Measurements from ENCODE around the gene CDC25C. TPM values are rescaled to one million over a fixed set of nuclear protein-coding genes. Genes with fewer than 3 reads are reported as not detected.

Gene CDC25C
- 13.0 and 19.0 TPM in 2 replicates for total RNA-seq

DNA sequence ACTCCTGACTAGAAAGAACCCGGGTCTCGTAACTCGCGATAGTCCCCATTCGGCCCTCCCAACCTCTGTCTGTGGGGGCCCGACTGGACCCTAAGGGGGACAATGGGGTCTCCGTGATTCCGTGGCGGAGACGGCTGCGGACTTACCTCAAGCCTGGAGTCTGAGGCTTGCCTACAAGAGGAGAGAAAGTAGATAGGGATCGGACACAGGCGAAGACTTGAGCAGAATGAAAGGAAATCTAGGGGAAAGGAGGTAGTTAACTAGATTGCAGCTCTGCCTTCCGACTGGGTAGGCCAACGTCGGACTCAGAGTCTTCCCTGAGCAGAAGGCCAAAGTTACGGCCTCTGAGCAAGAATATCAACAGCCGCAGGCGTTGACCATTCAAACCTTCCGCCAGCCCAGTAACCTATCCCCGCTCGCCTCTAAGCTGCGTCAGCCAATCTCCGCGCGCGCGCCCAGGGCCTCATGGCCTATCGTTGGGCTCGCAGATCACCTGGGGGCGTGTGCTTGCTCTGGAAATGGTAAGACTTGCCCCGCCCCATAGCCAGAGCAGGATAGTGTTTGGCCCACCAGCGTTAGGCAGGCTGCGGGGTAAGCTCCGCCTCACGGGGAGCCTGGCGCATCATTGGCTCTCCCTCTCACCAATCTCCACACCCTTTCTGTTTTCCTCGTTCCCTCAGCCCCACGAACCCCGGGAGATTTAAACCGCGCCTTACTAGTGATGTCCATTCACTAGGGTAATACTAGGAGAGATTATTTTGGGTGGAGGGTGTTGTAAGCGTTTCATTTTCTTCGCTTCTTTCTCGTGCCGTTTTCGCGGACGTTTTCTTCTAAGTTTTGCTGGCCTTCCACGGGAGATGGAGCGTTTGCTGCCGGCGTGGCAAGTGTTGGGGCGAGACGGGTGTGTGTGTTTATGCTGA, at the start of gene CDC25C:
Gene CDC25C, minus strand, starts transcription at position 356 of the 920 bp plus-strand sequence. CDS start 624 bp downstream, outside the sequence.

DNA sequence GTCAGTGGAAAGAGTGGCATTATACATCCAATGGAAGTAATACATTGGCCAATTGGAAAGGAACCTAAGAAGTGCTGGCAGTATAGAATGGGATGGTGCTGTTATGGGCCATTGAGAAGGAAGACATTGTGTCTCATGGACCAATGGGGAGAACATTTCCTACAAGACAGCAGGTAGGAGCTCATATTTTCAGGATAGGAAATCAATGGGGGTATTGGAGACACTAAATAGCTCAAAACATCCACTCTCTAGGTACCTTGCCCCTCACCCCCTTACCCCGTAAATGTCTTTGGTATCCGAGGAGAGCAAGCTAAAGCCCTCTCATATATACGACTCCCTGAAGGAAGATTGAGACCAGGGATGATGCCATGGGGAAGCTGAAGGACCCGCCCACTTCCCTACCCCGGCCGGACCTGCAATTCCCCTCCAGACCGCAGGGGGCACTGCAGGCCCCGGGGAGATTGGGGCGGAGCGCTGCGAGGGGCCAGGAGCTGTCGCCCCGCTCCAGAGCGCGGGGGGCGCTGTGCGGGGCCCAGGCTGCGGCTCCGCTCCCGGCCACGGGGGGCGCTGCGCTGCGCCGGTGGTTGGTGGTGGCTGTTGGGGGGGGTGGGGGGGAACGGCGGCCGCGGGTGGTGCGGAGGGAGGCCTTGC, 20.6 kb upstream of the CDC25C start, which contains the start of gene KDM3B:
Gene KDM3B, plus strand, starts transcription at position 615 of the 651 bp plus-strand sequence. CDS start 111 bp downstream, outside the sequence.

DNA sequence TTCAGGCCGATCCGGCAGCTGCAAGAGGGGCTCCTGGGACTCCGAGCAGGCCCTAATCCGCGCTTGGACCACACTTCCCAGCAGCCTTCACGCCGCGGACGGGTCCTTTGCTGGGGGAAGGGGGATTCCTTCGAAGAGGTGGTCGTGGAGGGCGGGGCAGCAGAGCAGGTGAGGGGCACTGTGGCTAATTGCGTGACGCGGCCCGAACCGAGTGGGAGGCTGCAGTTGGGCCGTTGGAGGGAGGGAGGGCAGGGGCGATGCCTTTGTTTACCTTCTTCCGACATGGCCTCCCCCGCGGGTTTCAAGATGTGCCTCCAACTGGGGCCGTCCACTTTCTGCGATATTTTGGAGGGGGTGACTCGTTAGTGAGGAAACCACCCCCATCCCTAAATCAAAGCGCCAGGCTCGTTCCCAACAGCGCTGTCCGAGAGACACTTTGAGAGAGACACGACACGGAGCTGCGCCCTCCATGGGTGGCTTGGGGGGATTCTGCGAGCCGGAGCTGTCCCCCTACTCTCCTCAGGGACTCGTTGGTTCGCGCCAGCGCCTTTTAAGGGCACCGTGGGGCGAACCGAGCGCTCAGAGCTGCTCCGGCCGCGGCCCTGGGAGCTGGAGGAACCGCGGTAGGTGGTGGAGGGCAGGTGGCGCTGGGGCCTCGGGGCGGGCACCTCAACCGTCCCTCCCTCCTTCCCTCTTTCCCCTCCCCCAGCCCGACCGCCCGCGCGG, 6.2 kb upstream of the CDC25C start, which contains the start of gene FAM53C:
Gene FAM53C, plus strand, starts transcription at position 582 of the 726 bp plus-strand sequence. CDS start 3,070 bp downstream, outside the sequence.

DNA sequence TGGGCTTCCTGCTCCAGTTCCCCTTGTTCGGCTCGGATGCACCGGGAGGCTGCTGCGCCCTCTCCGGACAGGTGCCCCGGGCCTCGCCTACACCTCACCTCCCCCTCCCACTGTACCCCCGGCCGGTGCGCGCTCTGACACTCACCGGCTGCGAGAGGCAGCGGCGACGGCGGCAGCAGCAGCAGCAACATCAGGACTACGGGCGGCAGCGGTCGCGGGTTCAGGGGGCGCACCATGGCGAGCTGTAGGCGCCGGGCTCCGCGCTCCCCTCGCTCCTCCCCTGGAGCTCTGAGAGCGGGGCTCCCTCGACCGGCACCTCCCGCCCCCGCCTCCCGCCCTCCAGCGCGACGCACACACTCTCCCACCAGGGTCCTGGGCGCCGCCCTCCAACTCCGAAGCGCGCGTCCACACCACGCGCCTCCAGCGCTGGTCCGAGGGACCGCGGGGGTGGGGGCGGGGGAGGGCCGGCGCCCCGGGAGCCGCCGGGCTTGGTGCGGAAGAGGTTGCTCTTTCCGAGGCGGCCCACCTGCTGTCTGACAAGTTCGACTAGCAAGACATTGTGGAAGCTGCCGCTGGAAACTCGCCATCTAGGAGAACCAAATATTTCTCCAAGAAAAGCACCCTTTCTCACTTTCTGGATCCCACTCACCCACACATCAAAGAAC, 57.3 kb downstream of the CDC25C start, which contains the start of gene GFRA3:
Gene GFRA3, minus strand, starts transcription at position 433 of the 665 bp plus-strand sequence. Its CDS starts 197 bp downstream, at position 236.

Other genes starting within 250 kb of the CDC25C start
- gene WNT8A, start 247.8 kb downstream of the CDC25C start, total RNA-seq = not detected in 2 replicates
- 1.1 and 1.6 TPM in 2 replicates for gene NME5, start 192.4 kb downstream of the CDC25C start, total RNA-seq
- 52.7 and 61.6 TPM in 2 replicates for gene BRD8, start 153.2 kb downstream of the CDC25C start, total RNA-seq
- 63.7 and 116 TPM in 2 replicates for gene KIF20A, start 152.7 kb downstream of the CDC25C start, total RNA-seq
- gene CDC23, start 118.5 kb downstream of the CDC25C start, total RNA-seq = 45.1 and 48.4 TPM in 2 replicates
- not detected in 2 replicates for gene GFRA3, start 57.2 kb downstream of the CDC25C start, total RNA-seq
- gene FAM53C, start 6.5 kb upstream of the CDC25C start, total RNA-seq = 32.2 and 34.4 TPM in 2 replicates
- 61.6 and 69.0 TPM in 2 replicates for gene KDM3B, start 20.9 kb upstream of the CDC25C start, total RNA-seq
- gene REEP2, start 107.3 kb upstream of the CDC25C start, total RNA-seq = 2.8 and 5.6 TPM in 2 replicates
- 0.79 and 0.80 TPM in 2 replicates for gene EGR1, start 133.7 kb upstream of the CDC25C start, total RNA-seq
- gene ETF1, start 211.4 kb upstream of the CDC25C start, total RNA-seq = 173 and 181 TPM in 2 replicates
- gene HSPA9, start 243.6 kb upstream of the CDC25C start, total RNA-seq = 359 and 385 TPM in 2 replicates